ENCODE measurements around the gene SMIM23. TPM values are rescaled to one million over a fixed set of nuclear protein-coding genes. Genes with fewer than 3 reads are reported as not detected.

SMIM23 gene
- total and polyA plus RNA-seq, 2 of the 4 experiments (the other 2 are of a cell fraction), result not detected

GRCh38 chr5:171805746-171806145, 20.1 kb downstream of the SMIM23 start:
- no peak overlapping the region for H2BK15ac ChIP-seq (ENCODE audit: low read depth, low read length)
- no peak overlapping the region for H3K27ac ChIP-seq (ENCODE audit: insufficient read depth, low read length)
- no peak for TF ChIP-seq CEBPB (IDR thresholded peaks at IDR 0.05; ENCODE audit: low read depth, low read length)
- TF ChIP-seq RAD21 (IDR thresholded peaks at IDR 0.05; ENCODE audit: low read length), result no peak
- no peak for TF ChIP-seq MAFK (IDR thresholded peaks at IDR 0.05; ENCODE audit: low read depth, low read length)
- no peak overlapping the region for H2AK5ac ChIP-seq (ENCODE audit: low read depth, low read length)
- no peak overlapping the region for H2AK9ac ChIP-seq (replicated peaks; ENCODE audit: low read depth, low read length, poor library complexity)
- H3K4me3 ChIP-seq (ENCODE audit: insufficient read depth, low read depth, low read length), result no peak overlapping the region
- ChIA-PET POLR2A (ENCODE audit: unreplicated experiment) (no interaction called here), CTCF (no interaction called here)
- no peak overlapping the region for H4K91ac ChIP-seq (ENCODE audit: insufficient read depth, low read depth, low read length)
- no peaks in the 10 kb centered on the region for H3K9me1 ChIP-seq (ENCODE audit: insufficient read depth, low read length)
- no TSS peak for BruUV-seq (replicated peaks)
- no peak overlapping the region for H4K5ac ChIP-seq (ENCODE audit: low read depth, low read length)
- ATAC-seq (ENCODE audit: low read depth), result no peak
- peaks cover 16% of the 10 kb centered on the region for H3K27me3 ChIP-seq (ENCODE audit: control insufficient read depth, insufficient read depth, low read length)
- in situ Hi-C loops (cut with MboI; ENCODE audit: low sequenced_read_pairs), result no loop called here
- H2BK120ac ChIP-seq (ENCODE audit: low read depth, low read length), result no peak overlapping the region
- H3K79me1 ChIP-seq (ENCODE audit: low read depth in 1 of 2, low read length in 2 of 2), result no peaks in the 10 kb centered on the region
- H3K4me1 ChIP-seq (ENCODE audit: control insufficient read depth, insufficient read depth, low read length), result no peaks in the 10 kb centered on the region
- no peaks in the 10 kb centered on the region for H3K36me3 ChIP-seq (ENCODE audit: control insufficient read depth, insufficient read depth, low read length)
- no peak overlapping the region for H3K56ac ChIP-seq (ENCODE audit: extremely low read depth, insufficient read depth, low read length)
- no peak overlapping the region for H3K4me2 ChIP-seq (ENCODE audit: low read depth, low read length)
- no peak overlapping the region for H3K9ac ChIP-seq (ENCODE audit: low read depth, low read length)
- H3K9me3 ChIP-seq (ENCODE audit: control insufficient read depth, insufficient read depth, low read length), result no peaks in the 10 kb centered on the region
- H2BK5ac ChIP-seq (ENCODE audit: low read depth, low read length, poor library complexity, severe bottlenecking), result no peak overlapping the region
- no peak overlapping the region for H3K4ac ChIP-seq (ENCODE audit: low read depth, low read length)
- no peak overlapping the region for H2AFZ ChIP-seq (replicated peaks; ENCODE audit: low read length, poor library complexity)
- no peak overlapping the region for H4K8ac ChIP-seq (ENCODE audit: low read depth in 2 of 2, low read length in 2 of 2)
- H3K23ac ChIP-seq (ENCODE audit: low read depth, low read length), result no peak overlapping the region
- DNase-seq, result no peak
- no peak overlapping the region for H3K18ac ChIP-seq (ENCODE audit: low read depth, low read length)
- no peak overlapping the region for H2BK20ac ChIP-seq (ENCODE audit: low read depth, low read length)
- WGBS, 2 experiments (ENCODE audit: extremely low coverage in 2 of 2, insufficient read length in 1 of 2), result 80% methylated on average over 1 of the region's 4 CpGs; no CpG with 5 or more reads in 1 of the 2 experiments
- no peaks in the 10 kb centered on the region for H4K20me1 ChIP-seq (ENCODE audit: insufficient read depth, low read length)
- intact Hi-C loops (cut with micrococcal nuclease), result no loop called here
- H3K14ac ChIP-seq (replicated peaks; ENCODE audit: low read depth, low read length), result no peak overlapping the region
- dilution Hi-C loops (cut with HindIII; ENCODE audit: low sequenced_read_pairs, unreplicated experiment), result no loop called here
